WTC11 (cell line): ENCODE data around the gene RGS7.

Experiments used
- ARID4B ChIP-seq: sonication (generic); formaldehyde crosslinking; IDR thresholded peaks from 2 replicates; pipeline ENCODE4 v1.8.0; 2023; ENCODE audit warnings: missing genetic modification reagents, mild to moderate bottlenecking, borderline replicate concordance
- CTCF ChIP-seq: fragments of 200-600 bp; IDR thresholded peaks from 2 replicates; pipeline ENCODE4 v1.8.0; 2022; ENCODE audit warnings: antibody characterized with exemption
- E2F1 ChIP-seq: sonication (generic); formaldehyde crosslinking; IDR thresholded peaks from 2 replicates; pipeline ENCODE4 v1.8.0; 2022; ENCODE audit warnings: mild to moderate bottlenecking, missing genetic modification reagents
- ETV6 ChIP-seq: sonication (generic); formaldehyde crosslinking; IDR thresholded peaks from 2 replicates; pipeline ENCODE4 v1.8.1; 2022; ENCODE audit warnings: mild to moderate bottlenecking, missing genetic modification reagents
- JUN ChIP-seq: sonication (generic); formaldehyde crosslinking; IDR thresholded peaks from 2 replicates; pipeline ENCODE4 v1.8.0; 2023; ENCODE audit warnings: mild to moderate bottlenecking, missing genetic modification reagents
- MAX ChIP-seq: sonication (generic); formaldehyde crosslinking; IDR thresholded peaks from 2 replicates; pipeline ENCODE4 v1.8.0; 2022; ENCODE audit warnings: mild to moderate bottlenecking, missing genetic modification reagents
- SP1 ChIP-seq: sonication (generic); formaldehyde crosslinking; conservative IDR thresholded peaks from 2 replicates; pipeline ENCODE4 v1.8.1; 2022; ENCODE audit warnings: missing genetic modification reagents
- USF2 ChIP-seq: sonication (generic); formaldehyde crosslinking; IDR thresholded peaks from 2 replicates; pipeline ENCODE4 v1.8.1; 2023; ENCODE audit warnings: mild to moderate bottlenecking, missing genetic modification reagents, moderate library complexity
- ZNF121 ChIP-seq: sonication (generic); formaldehyde crosslinking; IDR thresholded peaks from 2 replicates; pipeline ENCODE4 v1.8.0; 2023; ENCODE audit warnings: missing genetic modification reagents
- ZNF263 ChIP-seq: sonication (generic); formaldehyde crosslinking; IDR thresholded peaks from 2 replicates; pipeline ENCODE4 v1.8.1; 2022; ENCODE audit warnings: low read depth, mild to moderate bottlenecking, moderate library complexity, missing genetic modification reagents

- no peak for TF ChIP-seq USF2 (CRISPR knock-in tag)
- TF ChIP-seq ETV6 (CRISPR knock-in tag), result no peak
- no peak for TF ChIP-seq CTCF
- TF ChIP-seq MAX, result no peak
- no peak for TF ChIP-seq E2F1 (CRISPR knock-in tag)
- no peak for TF ChIP-seq SP1 (CRISPR knock-in tag)
- no peak for TF ChIP-seq ZNF121 (CRISPR knock-in tag)
- no peak for TF ChIP-seq JUN (CRISPR knock-in tag)
- TF ChIP-seq ZNF263 (CRISPR knock-in tag), result no peak
- no peak for TF ChIP-seq ARID4B (CRISPR knock-in tag)
Measured at GRCh38 chr1:240962086-240962485, 394.9 kb downstream of the RGS7 start.
